Measurements from ENCODE around the gene EPHB3.

Gene EPHB3

DNA sequence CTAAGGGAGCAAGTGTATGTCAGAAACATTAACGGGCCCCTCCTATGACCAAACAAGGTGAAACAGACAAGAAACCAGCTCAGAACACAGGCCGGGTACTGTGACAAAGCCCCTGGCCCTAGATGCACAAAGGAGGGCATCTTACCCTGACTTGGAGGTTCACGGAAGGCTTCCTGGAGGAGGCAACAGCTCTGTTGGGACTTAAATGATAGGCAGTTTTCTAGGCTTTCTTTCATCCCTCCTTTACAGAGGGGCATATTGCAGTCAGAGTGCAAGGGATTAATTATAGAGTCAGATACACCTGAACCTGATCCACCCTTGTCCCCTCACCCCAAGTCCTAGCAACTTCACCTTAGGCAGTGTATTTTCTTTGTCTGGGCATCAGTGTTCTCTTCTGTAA lies 8.4 kb downstream of the EPHB3 start:
- Histone ChIP-seq H2AFZ (ENCODE audit: low read length) (no peak overlapping the region), H3K4me2 (ENCODE audit: low read depth, low read length) (no peak overlapping the region), H3K4me1 (ENCODE audit: low read length) (no peaks in the 10 kb centered on the region), H3K27ac (ENCODE audit: low read length) (no peak overlapping the region), H3K36me3 (replicated peaks; ENCODE audit: insufficient read depth, low read length) (no peaks in the 10 kb centered on the region), H3K9ac (ENCODE audit: low read length) (no peak overlapping the region), H3K79me2 (ENCODE audit: low read length) (no peaks in the 10 kb centered on the region), H3K9me3 (replicated peaks; ENCODE audit: insufficient read depth, low read length) (no peaks in the 10 kb centered on the region), H4K20me1 (ENCODE audit: insufficient read depth, low read length) (no peaks in the 10 kb centered on the region), H3K27me3 (replicated peaks; ENCODE audit: insufficient read depth, low read length) (peaks cover 98% of the 10 kb centered on the region), H3K9me2 (replicated peaks; ENCODE audit: insufficient read depth, low read length) (no peaks in the 10 kb centered on the region), H3F3A (ENCODE audit: insufficient read depth, low read length) (no peaks in the 10 kb centered on the region), H3K4me3 (ENCODE audit: low read length) (no peak overlapping the region)
- TF ChIP-seq EZH2 (optimal IDR thresholded peaks at IDR 0.05; ENCODE audit: low read depth, low read length): no peak
- no peak for TF ChIP-seq EZH2phosphoT487 (IDR thresholded peaks at IDR 0.05; ENCODE audit: low read length)
- TF ChIP-seq, protein P1, sequence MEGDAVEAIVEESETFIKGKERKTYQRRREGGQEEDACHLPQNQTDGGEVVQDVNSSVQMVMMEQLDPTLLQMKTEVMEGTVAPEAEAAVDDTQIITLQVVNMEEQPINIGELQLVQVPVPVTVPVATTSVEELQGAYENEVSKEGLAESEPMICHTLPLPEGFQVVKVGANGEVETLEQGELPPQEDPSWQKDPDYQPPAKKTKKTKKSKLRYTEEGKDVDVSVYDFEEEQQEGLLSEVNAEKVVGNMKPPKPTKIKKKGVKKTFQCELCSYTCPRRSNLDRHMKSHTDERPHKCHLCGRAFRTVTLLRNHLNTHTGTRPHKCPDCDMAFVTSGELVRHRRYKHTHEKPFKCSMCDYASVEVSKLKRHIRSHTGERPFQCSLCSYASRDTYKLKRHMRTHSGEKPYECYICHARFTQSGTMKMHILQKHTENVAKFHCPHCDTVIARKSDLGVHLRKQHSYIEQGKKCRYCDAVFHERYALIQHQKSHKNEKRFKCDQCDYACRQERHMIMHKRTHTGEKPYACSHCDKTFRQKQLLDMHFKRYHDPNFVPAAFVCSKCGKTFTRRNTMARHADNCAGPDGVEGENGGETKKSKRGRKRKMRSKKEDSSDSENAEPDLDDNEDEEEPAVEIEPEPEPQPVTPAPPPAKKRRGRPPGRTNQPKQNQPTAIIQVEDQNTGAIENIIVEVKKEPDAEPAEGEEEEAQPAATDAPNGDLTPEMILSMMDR (IDR thresholded peaks at IDR 0.05; ENCODE audit: low read length): no peak
- DNase-seq: no peak

DNA sequence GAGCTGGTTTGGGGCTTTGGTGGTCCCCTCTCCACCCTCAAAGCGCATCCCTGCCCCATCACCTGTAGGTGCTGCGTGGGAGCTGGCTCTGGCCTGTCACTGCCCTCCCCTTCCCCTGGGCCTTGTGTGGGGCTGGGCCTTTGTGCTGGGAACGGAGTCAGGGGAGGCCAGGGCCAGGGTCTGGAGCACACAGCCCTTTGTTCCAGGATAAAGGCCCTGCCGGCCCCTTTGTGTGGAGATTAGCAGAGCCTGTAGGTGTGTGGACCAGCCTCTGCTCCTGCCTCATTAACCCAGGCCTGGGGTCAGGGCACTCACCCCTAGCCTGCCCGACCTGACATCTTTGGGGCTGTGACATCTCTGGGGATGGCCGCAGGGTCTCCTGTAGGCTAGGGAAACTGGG lies 8.9 kb downstream of the EPHB3 start:
- no peaks in the 10 kb centered on the region for H4K20me1 ChIP-seq (ENCODE audit: insufficient read depth, low read length)

DNA sequence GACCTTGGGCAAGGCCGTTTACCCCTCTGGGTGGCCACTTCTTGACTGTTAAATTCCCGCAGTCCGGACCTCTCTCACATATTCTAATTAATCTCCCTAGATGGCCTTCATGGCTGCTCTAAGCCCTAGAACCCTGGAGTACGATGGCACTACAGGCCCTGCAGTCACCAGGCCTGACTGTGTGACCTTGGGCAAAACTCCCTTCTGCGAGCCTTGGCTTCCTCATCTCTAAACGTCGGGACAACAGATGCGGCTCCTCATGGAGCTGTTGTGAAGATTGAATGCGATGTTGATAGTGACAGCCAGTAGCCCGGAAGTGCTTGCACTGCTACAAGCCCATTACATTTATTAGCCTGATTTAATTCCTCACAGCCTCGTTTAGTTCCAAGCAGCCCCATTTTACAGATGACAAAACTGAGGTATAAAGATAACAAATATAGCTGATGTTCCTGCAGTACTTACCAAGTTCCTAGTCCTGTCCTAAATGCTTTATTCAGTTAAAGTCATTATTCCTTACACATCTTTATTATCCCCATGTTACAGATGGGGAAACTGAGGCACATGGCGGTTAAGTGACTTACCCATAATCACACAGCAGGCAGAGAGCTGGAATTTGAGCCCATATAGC lies 10.3 kb downstream of the EPHB3 start:
- no peak overlapping the region for H3K9ac ChIP-seq (ENCODE audit: low read length)
- H3K4me1 ChIP-seq (ENCODE audit: low read length): no peaks in the 10 kb centered on the region
- H3K4me2 ChIP-seq (ENCODE audit: low read depth, low read length): no peak overlapping the region
- H3K27me3 ChIP-seq (replicated peaks; ENCODE audit: insufficient read depth, low read length): peaks cover 97% of the 10 kb centered on the region
- H2AFZ ChIP-seq (ENCODE audit: low read length): no peak overlapping the region
- H3K79me2 ChIP-seq (ENCODE audit: low read length): no peaks in the 10 kb centered on the region
- TF ChIP-seq, protein P1 (IDR thresholded peaks at IDR 0.05; ENCODE audit: low read length): no peak
- TF ChIP-seq EZH2 (optimal IDR thresholded peaks at IDR 0.05; ENCODE audit: low read depth, low read length): no peak
- no peak for TF ChIP-seq EZH2phosphoT487 (IDR thresholded peaks at IDR 0.05; ENCODE audit: low read length)
- no peaks in the 10 kb centered on the region for H4K20me1 ChIP-seq (ENCODE audit: insufficient read depth, low read length)
- H3K36me3 ChIP-seq (replicated peaks; ENCODE audit: insufficient read depth, low read length): no peaks in the 10 kb centered on the region
- H3K9me3 ChIP-seq (replicated peaks; ENCODE audit: insufficient read depth, low read length): no peaks in the 10 kb centered on the region
- H3F3A ChIP-seq (ENCODE audit: insufficient read depth, low read length): no peaks in the 10 kb centered on the region
- H3K9me2 ChIP-seq (replicated peaks; ENCODE audit: insufficient read depth, low read length): no peaks in the 10 kb centered on the region
- no peak overlapping the region for H3K27ac ChIP-seq (ENCODE audit: low read length)
- DNase-seq: no peak
- no peak overlapping the region for H3K4me3 ChIP-seq (ENCODE audit: low read length)

More for the DNA sequence above, 8.9 kb downstream of the EPHB3 start:
- H3K27ac ChIP-seq (ENCODE audit: low read length): no peak overlapping the region
- no peak overlapping the region for H3K9ac ChIP-seq (ENCODE audit: low read length)
- H2AFZ ChIP-seq (ENCODE audit: low read length): no peak overlapping the region
- H3K79me2 ChIP-seq (ENCODE audit: low read length): no peaks in the 10 kb centered on the region
- no peaks in the 10 kb centered on the region for H3K9me2 ChIP-seq (replicated peaks; ENCODE audit: insufficient read depth, low read length)
- no peaks in the 10 kb centered on the region for H3K36me3 ChIP-seq (replicated peaks; ENCODE audit: insufficient read depth, low read length)
- no peaks in the 10 kb centered on the region for H3F3A ChIP-seq (ENCODE audit: insufficient read depth, low read length)
- no peak overlapping the region for H3K4me3 ChIP-seq (ENCODE audit: low read length)
- no peaks in the 10 kb centered on the region for H3K9me3 ChIP-seq (replicated peaks; ENCODE audit: insufficient read depth, low read length)
- H3K4me1 ChIP-seq (ENCODE audit: low read length): no peaks in the 10 kb centered on the region
- no peak for DNase-seq
- TF ChIP-seq, protein P1 (IDR thresholded peaks at IDR 0.05; ENCODE audit: low read length): no peak
- TF ChIP-seq EZH2phosphoT487 (IDR thresholded peaks at IDR 0.05; ENCODE audit: low read length): no peak
- no peak for TF ChIP-seq EZH2 (optimal IDR thresholded peaks at IDR 0.05; ENCODE audit: low read depth, low read length)
- H3K4me2 ChIP-seq (ENCODE audit: low read depth, low read length): no peak overlapping the region
- peaks cover 97% of the 10 kb centered on the region for H3K27me3 ChIP-seq (replicated peaks; ENCODE audit: insufficient read depth, low read length)
